Measurements from ENCODE around the gene KIR2DL1. TPM values are rescaled to one million over a fixed set of nuclear protein-coding genes. Genes with fewer than 3 reads are reported as not detected.
"Not testable (repeated sequence)": the region's sequence is repeated elsewhere in the genome, so short reads cannot be mapped to it uniquely, and the experiment has no call there.

KIR2DL1 gene
- total RNA-seq (2021; fragmentation: NEBNext Ultra II Directional; extraction: Animal tissue kit (Norgen Biotek cat#: 25700)): not detected
- long read RNA-seq: 0 reads

DNA sequence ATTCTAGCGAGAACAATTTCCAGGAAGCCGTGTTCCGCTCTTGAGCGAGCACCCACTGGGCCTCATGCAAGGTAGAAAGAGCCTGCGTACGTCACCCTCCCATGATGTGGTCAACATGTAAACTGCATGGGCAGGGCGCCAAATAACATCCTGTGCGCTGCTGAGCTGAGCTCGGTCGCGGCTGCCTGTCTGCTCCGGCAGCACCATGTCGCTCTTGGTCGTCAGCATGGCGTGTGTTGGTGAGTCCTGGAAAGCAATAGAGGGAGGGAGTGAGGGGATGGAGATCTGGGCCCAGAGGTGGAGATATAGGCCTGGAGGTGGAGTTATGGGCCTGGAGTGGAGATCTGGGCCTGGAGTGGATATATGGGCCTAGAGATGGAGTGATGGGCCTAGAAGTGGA is at the start of gene KIR2DL1:
TSS of gene KIR2DL1 (plus strand) at position 148 of the 400 bp plus-strand sequence. CDS start at position 206, 58 bp downstream.
- peaks cover 59% of the 10 kb centered on the region for H3K9me3 Mint-ChIP-seq
- not testable (repeated sequence) for H3K4me3 Mint-ChIP-seq; DNase-seq; H3K27me3 Mint-ChIP-seq (ENCODE audit: insufficient read depth); H3K27ac Mint-ChIP-seq; H3K4me1 Mint-ChIP-seq (ENCODE audit: low read depth)
- H3K36me3 Mint-ChIP-seq (ENCODE audit: low read depth): peaks cover 10% of the 10 kb centered on the region; the same call in 1 of the 2 replicates

- Mint-ChIP-seq H3K36me3 (ENCODE audit: low read depth) (peaks cover 18% of the 10 kb centered on the region), H3K27me3 (ENCODE audit: insufficient read depth) (no peaks in the 10 kb centered on the region)
- TF ChIP-seq, protein P1, sequence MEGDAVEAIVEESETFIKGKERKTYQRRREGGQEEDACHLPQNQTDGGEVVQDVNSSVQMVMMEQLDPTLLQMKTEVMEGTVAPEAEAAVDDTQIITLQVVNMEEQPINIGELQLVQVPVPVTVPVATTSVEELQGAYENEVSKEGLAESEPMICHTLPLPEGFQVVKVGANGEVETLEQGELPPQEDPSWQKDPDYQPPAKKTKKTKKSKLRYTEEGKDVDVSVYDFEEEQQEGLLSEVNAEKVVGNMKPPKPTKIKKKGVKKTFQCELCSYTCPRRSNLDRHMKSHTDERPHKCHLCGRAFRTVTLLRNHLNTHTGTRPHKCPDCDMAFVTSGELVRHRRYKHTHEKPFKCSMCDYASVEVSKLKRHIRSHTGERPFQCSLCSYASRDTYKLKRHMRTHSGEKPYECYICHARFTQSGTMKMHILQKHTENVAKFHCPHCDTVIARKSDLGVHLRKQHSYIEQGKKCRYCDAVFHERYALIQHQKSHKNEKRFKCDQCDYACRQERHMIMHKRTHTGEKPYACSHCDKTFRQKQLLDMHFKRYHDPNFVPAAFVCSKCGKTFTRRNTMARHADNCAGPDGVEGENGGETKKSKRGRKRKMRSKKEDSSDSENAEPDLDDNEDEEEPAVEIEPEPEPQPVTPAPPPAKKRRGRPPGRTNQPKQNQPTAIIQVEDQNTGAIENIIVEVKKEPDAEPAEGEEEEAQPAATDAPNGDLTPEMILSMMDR (IDR thresholded peaks at IDR 0.05): no peak
These were observed 45.5 kb upstream of the KIR2DL1 start, which contains the start of gene KIR3DL3 for GRCh38 chr19:54724142-54724541. KIR3DL3 (plus strand) TSS chr19:54724442; CDS start chr19:54724497, 55 bp downstream.

GRCh38 chr19:54724644-54725043 is 44.9 kb upstream of the KIR2DL1 start:
- Mint-ChIP-seq H3K9me3 (peaks cover 86% of the 10 kb centered on the region), H3K27ac (no peak overlapping the region), H3K4me1 (ENCODE audit: low read depth) (no peaks in the 10 kb centered on the region), H3K27me3 (ENCODE audit: insufficient read depth) (no peaks in the 10 kb centered on the region), H3K4me3 (no peak overlapping the region; the same call in 1 of the 2 replicates), H3K36me3 (ENCODE audit: low read depth) (peaks cover 19% of the 10 kb centered on the region; the same call in 1 of the 2 replicates)
- TF ChIP-seq, protein P1 (IDR thresholded peaks at IDR 0.05): no peak
- DNase-seq: no peak

More at GRCh38 chr19:54724142-54724541, 45.5 kb upstream of the KIR2DL1 start, which contains the start of gene KIR3DL3:
- no peaks in the 10 kb centered on the region for H3K4me1 Mint-ChIP-seq (ENCODE audit: low read depth)
- no peak within 1 kb of the TSS; the same call in 1 of the 2 replicates for H3K4me3 Mint-ChIP-seq
- peaks cover 88% of the 10 kb centered on the region for H3K9me3 Mint-ChIP-seq
- H3K27ac Mint-ChIP-seq: no peak within 1 kb of the TSS
- no peak for DNase-seq

DNA sequence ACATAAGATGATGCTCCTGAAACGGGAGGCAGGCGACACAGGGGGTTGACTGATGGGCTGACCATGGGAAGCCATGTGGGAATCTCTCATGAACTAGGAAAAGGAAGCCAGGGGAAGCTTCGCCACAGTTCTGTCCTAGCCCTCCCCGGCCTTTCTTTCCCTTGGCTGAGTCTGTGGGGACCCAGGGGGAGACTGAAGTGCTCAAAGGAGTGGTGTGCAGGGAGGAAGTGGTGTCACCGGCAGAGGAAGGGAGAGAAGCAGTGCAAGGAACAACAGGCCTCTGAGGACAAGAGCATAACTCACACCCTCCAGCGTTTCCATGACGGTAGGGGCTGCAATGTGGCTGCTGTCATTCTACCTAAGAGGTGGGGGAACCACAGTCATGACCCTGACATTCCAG is 44.3 kb upstream of the KIR2DL1 start:
- H3K9me3 Mint-ChIP-seq: peaks cover 82% of the 10 kb centered on the region
- no peak overlapping the region for H3K4me3 Mint-ChIP-seq
- no peak for DNase-seq
- no peaks in the 10 kb centered on the region for H3K4me1 Mint-ChIP-seq (ENCODE audit: low read depth)
- no peaks in the 10 kb centered on the region for H3K27me3 Mint-ChIP-seq (ENCODE audit: insufficient read depth)
- H3K27ac Mint-ChIP-seq: no peak overlapping the region
- H3K36me3 Mint-ChIP-seq (ENCODE audit: low read depth): peaks cover 19% of the 10 kb centered on the region; the same call in 1 of the 2 replicates
- TF ChIP-seq, protein P1 (IDR thresholded peaks at IDR 0.05): no peak

DNA sequence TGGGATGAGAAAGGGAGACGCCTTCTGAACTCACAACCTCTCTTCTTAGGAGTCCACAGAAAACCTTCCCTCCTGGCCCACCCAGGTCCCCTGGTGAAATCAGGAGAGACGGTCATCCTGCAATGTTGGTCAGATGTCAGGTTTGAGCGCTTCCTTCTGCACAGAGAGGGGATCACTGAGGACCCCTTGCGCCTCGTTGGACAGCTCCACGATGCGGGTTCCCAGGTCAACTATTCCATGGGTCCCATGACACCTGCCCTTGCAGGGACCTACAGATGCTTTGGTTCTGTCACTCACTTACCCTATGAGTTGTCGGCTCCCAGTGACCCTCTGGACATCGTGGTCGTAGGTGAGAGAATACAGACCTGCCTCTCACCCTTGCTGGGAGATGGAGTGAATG is 42.0 kb upstream of the KIR2DL1 start:
- no peak for DNase-seq
- Mint-ChIP-seq H3K36me3 (ENCODE audit: low read depth) (peaks cover 21% of the 10 kb centered on the region), H3K27ac (no peak overlapping the region), H3K27me3 (ENCODE audit: insufficient read depth) (no peaks in the 10 kb centered on the region), H3K9me3 (peaks cover 78% of the 10 kb centered on the region), H3K4me1 (ENCODE audit: low read depth) (no peaks in the 10 kb centered on the region), H3K4me3 (no peak overlapping the region)
- TF ChIP-seq, protein P1 (IDR thresholded peaks at IDR 0.05): no peak

GRCh38 chr19:54728167-54728566 is 41.4 kb upstream of the KIR2DL1 start:
- no peak overlapping the region for H3K4me3 Mint-ChIP-seq
- H3K9me3 Mint-ChIP-seq: peaks cover 79% of the 10 kb centered on the region
- TF ChIP-seq, protein P1 (IDR thresholded peaks at IDR 0.05): no peak
- no peak for DNase-seq
- H3K36me3 Mint-ChIP-seq (ENCODE audit: low read depth): peaks cover 21% of the 10 kb centered on the region
- no peaks in the 10 kb centered on the region for H3K27me3 Mint-ChIP-seq (ENCODE audit: insufficient read depth)
- H3K4me1 Mint-ChIP-seq (ENCODE audit: low read depth): no peaks in the 10 kb centered on the region
- H3K27ac Mint-ChIP-seq: no peak overlapping the region

All from HFFc6 (cell line).